Right atrium auricular region (tissue), 2 donors: ENCODE measurements around the gene RPTOR. TPM values are rescaled to one million over a fixed set of nuclear protein-coding genes. Genes with fewer than 3 reads are reported as not detected.

Source experiments
- DNase-seq: peaks from one replicate; pipeline ENCODE4 v3.0.0-alpha.2; 2019; ENCODE audit warnings: low spot score
- H3K27ac ChIP-seq, 2 donors: fragments of 200-600 bp; sonication (generic); 1 replicate in 1 of 2; 2 replicates in 1 of 2; pipeline ENCODE4 v1.5.1; 2016 to 2019
- H3K27me3 ChIP-seq, 2 donors: fragments of 200-600 bp; sonication (generic); one replicate each; pipeline versions ENCODE4 v1.5.1 to v1.6.0; 2017 to 2019
- H3K36me3 ChIP-seq: fragments of 200-600 bp; sonication (generic); one replicate; pipeline ENCODE4 v1.5.1; 2016
- H3K4me1 ChIP-seq, 2 donors: fragments of 200-600 bp; sonication (generic); one replicate each; pipeline versions ENCODE4 v1.5.1 to v1.6.0; 2017 to 2019
- H3K4me3 ChIP-seq, 2 donors: fragments of 200-600 bp; sonication (generic); 1 replicate in 1 of 2; 2 replicates in 1 of 2; pipeline ENCODE4 v1.5.1; 2017 to 2019; ENCODE audit warnings: mild to moderate bottlenecking in 1 of 2, moderate library complexity in 1 of 2
- H3K9me3 ChIP-seq, 2 donors: fragments of 200-600 bp; sonication (generic); one replicate each; pipeline ENCODE4 v1.5.1; 2019
- total RNA-seq, 2 donors: library from RNA; depleted of rRNA; stranded (reverse); fragments of >200 nt; gene quantifications; one replicate each; pipeline ENCODE4 v1.1.0, GENCODE V29; 2016
- TF ChIP-seq, protein P1 (sequence below), 2 donors: fragments of 200-600 bp; sonication (generic); IDR thresholded peaks; one replicate each; pipeline ENCODE4 v1.5.1; 2019; ENCODE audit warnings: antibody characterized with exemption in 2 of 2

RPTOR gene
- total RNA-seq, 2 donors from 2014 or later: 19.9 to 22.6 TPM

DNA sequence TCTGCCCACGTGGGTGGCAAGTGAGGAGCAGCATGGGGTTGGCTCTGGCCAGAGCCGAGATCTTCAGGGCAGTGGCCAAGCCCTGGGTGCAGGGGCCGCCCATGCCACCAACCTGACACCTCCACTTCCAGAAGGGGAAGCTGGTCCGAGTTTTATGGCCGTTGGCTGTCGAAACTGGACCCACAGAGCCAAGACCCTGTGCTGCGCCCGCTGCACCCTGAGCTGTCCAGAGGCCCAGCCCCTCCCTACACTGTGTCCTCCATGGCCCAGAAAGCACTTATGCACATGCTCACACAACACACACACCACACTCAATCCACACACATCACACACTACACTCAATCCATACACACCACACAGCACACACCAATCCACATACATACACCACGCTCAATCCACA lies 33.9 kb upstream of the RPTOR start:
- TF ChIP-seq, protein P1, sequence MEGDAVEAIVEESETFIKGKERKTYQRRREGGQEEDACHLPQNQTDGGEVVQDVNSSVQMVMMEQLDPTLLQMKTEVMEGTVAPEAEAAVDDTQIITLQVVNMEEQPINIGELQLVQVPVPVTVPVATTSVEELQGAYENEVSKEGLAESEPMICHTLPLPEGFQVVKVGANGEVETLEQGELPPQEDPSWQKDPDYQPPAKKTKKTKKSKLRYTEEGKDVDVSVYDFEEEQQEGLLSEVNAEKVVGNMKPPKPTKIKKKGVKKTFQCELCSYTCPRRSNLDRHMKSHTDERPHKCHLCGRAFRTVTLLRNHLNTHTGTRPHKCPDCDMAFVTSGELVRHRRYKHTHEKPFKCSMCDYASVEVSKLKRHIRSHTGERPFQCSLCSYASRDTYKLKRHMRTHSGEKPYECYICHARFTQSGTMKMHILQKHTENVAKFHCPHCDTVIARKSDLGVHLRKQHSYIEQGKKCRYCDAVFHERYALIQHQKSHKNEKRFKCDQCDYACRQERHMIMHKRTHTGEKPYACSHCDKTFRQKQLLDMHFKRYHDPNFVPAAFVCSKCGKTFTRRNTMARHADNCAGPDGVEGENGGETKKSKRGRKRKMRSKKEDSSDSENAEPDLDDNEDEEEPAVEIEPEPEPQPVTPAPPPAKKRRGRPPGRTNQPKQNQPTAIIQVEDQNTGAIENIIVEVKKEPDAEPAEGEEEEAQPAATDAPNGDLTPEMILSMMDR (IDR thresholded peaks at IDR 0.05): no peak
- no peak overlapping the region for H3K4me3 ChIP-seq
- H3K27me3 ChIP-seq: no peaks in the 10 kb centered on the region
- H3K36me3 ChIP-seq: no peaks in the 10 kb centered on the region
- no peaks in the 10 kb centered on the region for H3K4me1 ChIP-seq
- no peak overlapping the region for H3K27ac ChIP-seq
- H3K9me3 ChIP-seq: no peaks in the 10 kb centered on the region
- DNase-seq: no peak

DNA sequence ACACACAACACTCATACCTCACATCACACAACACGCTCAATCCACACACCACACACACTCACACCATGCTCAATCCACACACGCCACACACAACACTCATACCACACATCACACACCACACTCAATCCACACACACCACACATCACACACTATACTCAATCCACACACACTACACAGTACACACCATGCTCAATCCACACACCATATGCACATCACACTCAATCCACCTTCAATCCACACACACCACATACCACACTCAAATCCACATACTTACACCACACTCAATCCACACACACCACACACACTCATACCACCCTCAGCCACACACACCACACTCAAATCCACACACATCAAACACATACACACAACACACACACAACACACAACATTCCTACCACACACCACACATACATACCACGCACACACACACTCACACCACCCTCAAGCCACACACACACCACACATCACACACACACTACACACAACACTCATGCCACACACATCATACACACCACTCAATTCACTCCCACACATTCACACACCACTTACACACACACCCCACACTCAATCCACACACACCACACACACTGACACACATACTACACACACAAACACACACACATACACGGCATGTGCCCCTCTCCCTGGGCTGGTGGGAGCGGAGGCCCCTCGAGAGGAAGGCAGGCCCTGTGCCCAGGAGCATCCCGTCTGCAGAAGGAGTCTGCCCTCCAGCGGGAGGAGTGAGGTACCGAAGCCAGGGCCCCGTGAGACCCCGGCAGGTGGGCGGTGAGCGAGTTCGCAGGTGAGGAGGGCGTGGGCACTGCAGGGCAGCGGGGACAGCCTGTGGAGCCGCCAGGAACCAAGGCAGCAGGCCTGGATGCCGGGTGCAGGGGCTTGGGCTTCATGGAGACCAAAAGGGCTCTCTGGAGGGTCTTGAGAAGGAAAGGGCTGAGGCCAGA lies 33.1 kb upstream of the RPTOR start:
- Histone ChIP-seq H3K9me3 (no peaks in the 10 kb centered on the region), H3K4me1 (no peaks in the 10 kb centered on the region), H3K27ac (no peak overlapping the region), H3K27me3 (no peaks in the 10 kb centered on the region), H3K36me3 (no peaks in the 10 kb centered on the region), H3K4me3 (no peak overlapping the region)
- TF ChIP-seq, protein P1 (IDR thresholded peaks at IDR 0.05): no peak
- DNase-seq: no peak

DNA sequence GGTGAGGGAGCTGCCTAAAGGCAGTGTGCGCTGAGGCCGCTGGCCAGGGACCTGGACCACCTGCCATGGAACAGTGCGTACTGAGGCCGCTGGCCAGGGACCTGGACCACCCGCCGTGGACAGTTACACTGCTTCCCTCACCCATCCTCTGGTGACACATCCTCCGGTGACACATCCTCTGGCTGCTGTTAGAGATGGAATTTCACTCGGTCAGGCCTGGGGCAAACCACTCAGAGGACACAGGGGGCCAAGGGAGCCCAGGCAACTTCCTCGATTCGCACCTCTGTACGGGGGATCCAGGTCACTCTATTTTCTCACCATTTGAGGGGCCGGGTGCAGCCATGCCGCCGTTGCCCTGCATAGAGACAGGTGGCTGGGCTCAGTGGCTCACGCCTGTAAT lies 32.4 kb upstream of the RPTOR start:
- Histone ChIP-seq H3K4me3 (no peak overlapping the region), H3K27me3 (no peaks in the 10 kb centered on the region), H3K9me3 (no peaks in the 10 kb centered on the region), H3K4me1 (no peaks in the 10 kb centered on the region), H3K27ac (no peak overlapping the region), H3K36me3 (no peaks in the 10 kb centered on the region)
- DNase-seq: no peak
- TF ChIP-seq, protein P1 (IDR thresholded peaks at IDR 0.05): no peak

DNA sequence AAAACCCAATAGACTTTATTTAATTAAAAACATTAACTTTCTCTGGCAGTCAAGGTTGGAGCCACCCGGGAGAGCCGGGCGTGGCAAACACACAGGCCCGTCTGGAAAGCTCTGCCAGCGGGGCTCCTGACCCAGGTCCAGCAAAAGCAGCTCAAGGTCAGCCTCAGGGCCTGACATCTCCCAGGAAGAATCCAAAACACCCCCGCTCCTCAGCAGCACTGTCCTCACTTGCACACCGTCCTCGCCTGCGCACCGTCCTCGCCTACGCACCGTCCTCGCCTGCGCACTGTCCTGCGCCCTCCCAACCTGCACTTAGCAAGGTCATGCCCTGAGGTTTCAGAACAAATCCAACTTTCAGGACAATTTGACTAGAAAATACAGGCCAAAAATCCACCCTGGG lies 31.4 kb upstream of the RPTOR start:
- Histone ChIP-seq H3K4me3 (no peak overlapping the region), H3K9me3 (no peaks in the 10 kb centered on the region), H3K27ac (no peak overlapping the region), H3K27me3 (no peaks in the 10 kb centered on the region), H3K36me3 (no peaks in the 10 kb centered on the region), H3K4me1 (no peaks in the 10 kb centered on the region)
- no peak for DNase-seq
- TF ChIP-seq, protein P1 (IDR thresholded peaks at IDR 0.05): no peak

DNA sequence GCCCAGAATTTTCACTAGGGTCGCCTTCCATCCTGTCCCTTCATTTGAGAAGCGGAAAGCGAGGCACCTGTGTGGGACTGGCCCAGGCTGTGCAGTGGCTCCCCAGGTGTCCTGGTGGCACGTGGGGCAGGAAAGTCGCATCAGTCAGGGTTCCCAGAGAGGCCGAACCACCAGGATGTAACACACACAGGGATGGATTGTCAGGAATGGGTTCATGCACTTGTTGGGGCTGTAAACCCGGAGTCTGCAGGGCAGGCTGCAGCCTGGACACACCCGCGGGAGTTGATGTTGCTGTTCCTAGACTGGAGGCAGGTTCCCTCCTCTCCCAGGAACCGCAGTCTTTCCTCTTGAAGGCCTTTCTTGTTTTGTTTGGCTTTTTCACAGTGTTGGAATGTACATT lies 30.7 kb upstream of the RPTOR start:
- Histone ChIP-seq H3K4me3 (no peak overlapping the region), H3K27me3 (no peaks in the 10 kb centered on the region), H3K36me3 (no peaks in the 10 kb centered on the region), H3K4me1 (no peaks in the 10 kb centered on the region), H3K9me3 (no peaks in the 10 kb centered on the region), H3K27ac (no peak overlapping the region)
- no peak for DNase-seq
- TF ChIP-seq, protein P1 (IDR thresholded peaks at IDR 0.05): no peak
